GM10266 (cell line): ENCODE measurements around the gene HLCS.

Source experiments
- DNase-seq: peaks from one replicate; pipeline ENCODE4 v3.0.0; 2012; ENCODE audit errors: extremely low spot score
- TF ChIP-seq, protein P1 (sequence below): IDR thresholded peaks from 2 replicates; pipeline ENCODE4 v1.5.1; 2012; ENCODE audit warnings: mild to moderate bottlenecking, low read depth; ENCODE audit not compliant: control insufficient read depth, insufficient read depth; ENCODE audit errors: missing control alignments

Gene HLCS

DNA sequence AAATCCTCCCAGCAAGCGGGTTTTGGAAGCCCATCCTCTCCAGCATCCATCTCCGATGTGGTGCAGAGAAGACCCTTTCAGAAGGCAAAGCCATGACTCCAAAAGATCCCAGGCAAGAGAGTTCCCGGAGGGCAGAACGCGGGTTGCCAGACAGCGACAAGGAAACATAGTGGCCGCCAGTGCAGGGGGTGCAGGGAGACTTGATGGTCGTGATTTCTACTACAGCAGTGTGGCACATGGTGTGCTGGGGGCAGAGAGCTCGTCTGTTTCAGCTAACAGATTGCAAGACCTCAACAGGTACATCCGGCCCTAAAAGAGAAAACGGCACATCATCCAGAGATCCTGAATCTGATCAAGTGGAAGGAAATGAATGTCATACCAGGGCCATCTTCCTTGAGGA, 74.3 kb downstream of the HLCS start:
- TF ChIP-seq, protein P1, sequence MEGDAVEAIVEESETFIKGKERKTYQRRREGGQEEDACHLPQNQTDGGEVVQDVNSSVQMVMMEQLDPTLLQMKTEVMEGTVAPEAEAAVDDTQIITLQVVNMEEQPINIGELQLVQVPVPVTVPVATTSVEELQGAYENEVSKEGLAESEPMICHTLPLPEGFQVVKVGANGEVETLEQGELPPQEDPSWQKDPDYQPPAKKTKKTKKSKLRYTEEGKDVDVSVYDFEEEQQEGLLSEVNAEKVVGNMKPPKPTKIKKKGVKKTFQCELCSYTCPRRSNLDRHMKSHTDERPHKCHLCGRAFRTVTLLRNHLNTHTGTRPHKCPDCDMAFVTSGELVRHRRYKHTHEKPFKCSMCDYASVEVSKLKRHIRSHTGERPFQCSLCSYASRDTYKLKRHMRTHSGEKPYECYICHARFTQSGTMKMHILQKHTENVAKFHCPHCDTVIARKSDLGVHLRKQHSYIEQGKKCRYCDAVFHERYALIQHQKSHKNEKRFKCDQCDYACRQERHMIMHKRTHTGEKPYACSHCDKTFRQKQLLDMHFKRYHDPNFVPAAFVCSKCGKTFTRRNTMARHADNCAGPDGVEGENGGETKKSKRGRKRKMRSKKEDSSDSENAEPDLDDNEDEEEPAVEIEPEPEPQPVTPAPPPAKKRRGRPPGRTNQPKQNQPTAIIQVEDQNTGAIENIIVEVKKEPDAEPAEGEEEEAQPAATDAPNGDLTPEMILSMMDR = no peak
- no peak for DNase-seq

DNA sequence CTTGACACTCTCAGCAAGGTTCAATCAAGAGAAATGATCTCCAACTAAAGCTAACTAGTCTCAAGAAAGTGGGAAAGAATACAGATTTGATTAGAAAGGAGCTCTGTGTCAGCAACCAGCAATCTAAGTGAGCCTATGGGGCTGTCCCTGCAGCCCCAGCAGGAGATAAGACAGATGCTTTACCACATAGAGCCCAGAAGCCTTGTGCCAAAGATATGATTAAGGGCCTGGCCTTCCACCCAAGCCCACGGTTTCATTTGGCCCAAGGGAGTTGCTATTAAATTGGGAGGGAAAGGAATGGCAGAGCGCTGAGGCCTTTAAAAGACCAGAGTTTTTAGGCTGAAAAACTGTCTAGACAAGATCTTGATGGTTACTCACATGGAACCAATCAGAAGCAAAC, 74.8 kb downstream of the HLCS start:
- TF ChIP-seq, protein P1 = no peak
- DNase-seq = no peak

DNA sequence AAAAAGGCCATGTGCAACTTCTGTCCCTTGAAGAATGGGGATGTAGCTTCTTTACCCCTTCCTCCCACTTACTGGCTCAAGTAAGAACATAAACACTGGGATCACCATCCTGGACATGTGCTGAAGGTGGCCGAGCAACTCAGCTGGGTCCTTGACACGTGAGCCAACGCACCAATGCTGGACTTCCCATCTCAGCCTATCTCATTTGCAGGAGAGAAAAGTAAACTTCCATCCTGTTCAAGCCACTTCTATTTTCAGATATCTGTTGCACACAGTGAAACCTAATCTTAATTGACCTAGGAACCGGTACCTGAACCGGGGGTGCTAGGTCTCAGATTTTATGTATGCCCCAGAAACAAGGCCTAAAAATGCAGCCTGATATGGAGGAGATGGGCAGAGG, 75.3 kb downstream of the HLCS start:
- no peak for DNase-seq
- TF ChIP-seq, protein P1 = no peak

DNA sequence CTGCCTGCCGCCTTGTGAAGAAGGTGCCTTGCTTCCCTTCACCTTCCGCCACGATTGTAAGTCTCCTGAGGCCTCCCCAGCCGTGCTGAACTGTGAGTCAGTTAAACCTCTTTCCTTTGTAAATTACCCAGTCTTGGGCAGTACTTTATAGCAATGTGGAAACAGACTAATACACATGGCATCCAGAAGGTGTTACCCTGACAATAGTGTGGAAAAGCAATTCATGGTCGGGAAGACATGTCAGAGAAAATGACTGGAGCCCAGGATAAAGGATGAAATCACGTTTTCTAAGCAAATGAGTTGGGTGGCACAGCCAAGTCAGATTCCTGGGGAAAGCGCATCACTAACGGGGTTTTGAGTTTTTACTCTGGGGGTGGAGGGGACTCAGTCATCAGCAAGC, 76.4 kb downstream of the HLCS start:
- TF ChIP-seq, protein P1 = no peak
- DNase-seq = no peak

DNA sequence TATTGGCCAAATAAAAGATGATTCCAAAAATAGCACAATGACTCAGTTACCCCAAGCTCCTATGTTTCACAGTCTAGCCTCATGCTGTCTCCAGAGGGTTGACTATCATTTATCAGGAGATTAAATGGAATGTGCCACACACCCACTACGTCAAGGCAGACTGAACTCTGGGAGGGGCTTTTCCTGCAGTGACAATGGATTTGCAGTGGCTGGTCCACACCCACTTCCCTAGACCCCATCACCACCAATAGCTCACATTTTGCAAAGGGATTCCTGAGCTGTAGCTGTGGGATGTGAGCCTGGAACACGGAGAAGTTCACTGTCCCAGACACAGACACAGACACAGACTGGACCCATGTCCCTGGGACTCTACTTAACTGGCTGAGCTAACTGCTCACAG, 77.1 kb downstream of the HLCS start:
- DNase-seq = no peak
- TF ChIP-seq, protein P1 = no peak

DNA sequence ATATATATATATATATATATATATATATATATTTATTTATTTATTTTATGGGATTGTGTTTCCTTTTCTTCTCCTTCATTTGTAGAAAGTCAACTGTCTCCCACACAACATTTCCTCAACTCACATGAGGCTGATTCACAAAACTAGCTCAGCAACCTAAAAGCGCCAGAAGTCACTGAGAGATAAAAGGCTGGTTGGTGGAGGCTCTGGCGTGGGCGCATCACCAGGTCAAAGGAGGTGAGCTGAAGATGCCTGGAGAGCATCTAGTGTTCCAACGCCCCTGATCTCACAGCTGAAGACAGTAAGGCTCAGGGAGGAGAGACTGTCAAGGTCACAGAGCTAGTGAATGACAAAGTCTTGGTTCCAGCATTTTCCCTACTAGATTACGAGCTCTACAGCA, 78.0 kb downstream of the HLCS start:
- TF ChIP-seq, protein P1 = no peak
- no peak for DNase-seq

DNA sequence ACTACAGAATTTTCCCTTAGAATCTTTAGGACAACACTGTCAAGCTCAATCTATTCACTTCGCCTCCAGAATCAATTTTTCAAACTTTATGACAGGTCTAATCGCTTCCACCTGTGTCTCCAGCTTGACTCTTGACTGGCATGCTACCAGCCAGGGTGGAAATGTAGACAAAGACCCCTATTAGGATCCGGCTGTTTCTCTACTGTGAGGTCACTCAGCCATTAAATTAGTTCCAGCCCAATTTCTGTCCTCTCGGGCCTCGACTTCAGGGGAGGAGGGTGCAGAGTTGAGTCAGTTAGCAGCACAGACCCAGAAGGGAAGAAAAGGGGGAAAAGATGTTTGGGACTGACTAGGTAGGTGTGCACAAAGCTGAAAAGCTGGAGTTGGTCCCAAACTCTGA, 78.5 kb downstream of the HLCS start:
- no peak for DNase-seq
- TF ChIP-seq, protein P1 = no peak
